ENCODE measurements around the gene SKP2.
"Not testable (repeated sequence)": the region's sequence is repeated elsewhere in the genome, so short reads cannot be mapped to it uniquely, and the experiment has no call there.

SKP2 gene

GRCh38 chr5:36158144-36158543 is 6.2 kb downstream of the SKP2 start:
- DNase-seq = no peak

- no peak for DNase-seq
These were observed 8.7 kb downstream of the SKP2 start for GRCh38 chr5:36160617-36161016.

GRCh38 chr5:36161361-36161760 is 9.4 kb downstream of the SKP2 start:
- no peak for DNase-seq

DNA sequence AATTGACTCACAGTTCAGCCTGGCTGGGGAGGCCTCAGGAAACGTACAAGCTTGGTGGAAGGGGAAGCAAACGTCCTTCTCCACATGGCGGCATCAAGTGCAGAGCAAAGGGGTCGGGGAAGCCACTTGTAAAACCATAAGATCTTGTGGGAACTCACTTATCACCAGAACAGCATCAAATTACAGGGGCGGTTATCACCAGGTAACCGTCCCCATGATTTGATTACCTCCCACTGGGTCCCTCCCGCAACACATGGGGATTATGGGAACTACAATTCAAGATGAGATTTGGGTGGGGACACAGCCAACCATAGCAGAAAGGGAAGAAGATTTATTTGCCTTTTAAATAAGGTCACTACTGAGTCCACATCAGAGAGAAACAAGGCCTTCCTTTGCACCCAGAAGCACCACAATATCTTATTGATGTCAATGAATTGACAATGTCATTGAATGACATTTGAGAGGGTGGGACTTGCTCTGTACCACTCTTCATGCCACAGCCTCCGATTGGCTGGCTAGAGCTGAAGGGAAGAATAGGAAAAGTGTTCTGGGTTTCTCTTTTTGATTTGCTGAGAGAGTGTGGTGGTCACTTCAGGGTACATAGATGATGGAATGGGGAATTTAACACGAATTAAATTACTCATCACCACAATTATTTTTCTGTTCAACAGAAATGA is 11.0 kb downstream of the SKP2 start:
- no peak for DNase-seq

DNA sequence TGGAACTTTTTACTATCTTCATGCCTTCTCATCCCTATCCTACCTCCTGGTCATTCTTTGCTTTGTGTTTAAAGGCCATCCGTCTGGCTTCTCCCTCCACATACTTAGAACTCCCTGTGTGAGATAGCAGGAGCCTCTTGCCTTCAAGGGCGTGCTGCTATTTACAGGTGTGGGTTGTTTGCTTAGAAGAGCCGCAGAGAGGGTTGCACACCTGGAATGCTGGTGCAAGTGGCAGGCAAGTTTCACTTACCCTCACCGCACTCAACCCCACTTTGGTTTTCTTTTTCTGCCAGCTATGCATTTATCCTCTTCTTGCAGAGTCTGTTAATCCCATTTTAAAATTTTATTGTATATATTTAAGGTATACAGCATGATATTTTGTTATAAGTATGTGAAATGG is 12.6 kb downstream of the SKP2 start:
- no peak for DNase-seq

GRCh38 chr5:36168737-36169136 is 16.8 kb downstream of the SKP2 start:
- DNase-seq = no peak

DNA sequence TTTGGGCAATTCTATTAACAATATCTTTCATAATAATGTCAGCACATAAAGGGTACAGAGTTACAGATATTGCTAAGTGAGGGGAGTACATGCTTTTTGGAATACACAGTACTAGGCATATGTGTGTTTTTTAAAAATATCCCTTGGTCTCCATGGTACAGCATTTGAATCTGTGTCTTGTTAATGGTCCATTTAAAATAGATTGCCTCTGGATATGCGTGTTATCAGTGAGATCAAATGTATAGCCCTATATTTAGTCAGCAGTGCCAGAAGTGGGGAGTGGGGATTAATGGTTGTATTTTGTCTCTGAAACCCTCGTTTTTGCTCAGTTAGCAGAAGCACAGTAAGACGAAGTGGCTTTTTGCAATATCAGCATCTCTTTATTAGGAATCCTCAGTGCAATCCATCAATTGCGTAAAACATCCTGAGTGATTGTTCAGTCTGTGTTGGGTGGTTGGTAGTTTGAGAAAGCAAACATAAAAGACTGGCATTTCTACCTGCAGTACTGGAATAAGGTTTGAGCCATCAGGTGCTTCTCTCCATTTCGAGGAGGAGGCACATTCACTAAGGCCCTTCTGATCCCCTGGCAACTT is 19.0 kb downstream of the SKP2 start:
- no peak for DNase-seq

- DNase-seq = no peak
These were observed 20.7 kb downstream of the SKP2 start for GRCh38 chr5:36172599-36172998.

- DNase-seq = no peak
These were observed 21.5 kb downstream of the SKP2 start for GRCh38 chr5:36173426-36173825.

GRCh38 chr5:36174119-36174518 is 22.2 kb downstream of the SKP2 start:
- no peak for DNase-seq

GRCh38 chr5:36175043-36175442 is 23.1 kb downstream of the SKP2 start:
- no peak for DNase-seq

- DNase-seq = no peak
These were observed 25.2 kb downstream of the SKP2 start for GRCh38 chr5:36177154-36177553.

GRCh38 chr5:36177715-36178523 is 26.0 kb downstream of the SKP2 start:
- DNase-seq = no peak

- no peak for DNase-seq
These were observed 26.6 kb downstream of the SKP2 start for GRCh38 chr5:36178524-36178890.

DNA sequence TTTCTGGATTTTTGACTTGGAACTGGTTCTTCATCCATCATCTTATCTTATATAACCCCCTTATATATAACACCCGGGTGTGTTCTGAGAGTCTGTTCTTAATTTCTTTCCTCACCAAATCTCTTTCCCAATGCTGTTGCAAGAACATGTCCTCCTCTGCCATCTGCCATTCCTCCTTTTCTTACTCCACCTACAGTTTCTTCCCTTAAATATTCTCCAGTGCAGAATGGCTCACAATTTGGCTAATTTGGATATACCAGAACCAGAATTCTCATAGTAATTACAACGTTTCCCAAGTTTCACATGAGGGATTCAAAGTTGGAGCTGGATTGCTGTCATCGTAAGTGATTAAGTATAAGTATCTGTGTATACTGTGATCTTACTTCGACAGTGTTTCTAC is 28.0 kb downstream of the SKP2 start:
- no peak for DNase-seq

DNA sequence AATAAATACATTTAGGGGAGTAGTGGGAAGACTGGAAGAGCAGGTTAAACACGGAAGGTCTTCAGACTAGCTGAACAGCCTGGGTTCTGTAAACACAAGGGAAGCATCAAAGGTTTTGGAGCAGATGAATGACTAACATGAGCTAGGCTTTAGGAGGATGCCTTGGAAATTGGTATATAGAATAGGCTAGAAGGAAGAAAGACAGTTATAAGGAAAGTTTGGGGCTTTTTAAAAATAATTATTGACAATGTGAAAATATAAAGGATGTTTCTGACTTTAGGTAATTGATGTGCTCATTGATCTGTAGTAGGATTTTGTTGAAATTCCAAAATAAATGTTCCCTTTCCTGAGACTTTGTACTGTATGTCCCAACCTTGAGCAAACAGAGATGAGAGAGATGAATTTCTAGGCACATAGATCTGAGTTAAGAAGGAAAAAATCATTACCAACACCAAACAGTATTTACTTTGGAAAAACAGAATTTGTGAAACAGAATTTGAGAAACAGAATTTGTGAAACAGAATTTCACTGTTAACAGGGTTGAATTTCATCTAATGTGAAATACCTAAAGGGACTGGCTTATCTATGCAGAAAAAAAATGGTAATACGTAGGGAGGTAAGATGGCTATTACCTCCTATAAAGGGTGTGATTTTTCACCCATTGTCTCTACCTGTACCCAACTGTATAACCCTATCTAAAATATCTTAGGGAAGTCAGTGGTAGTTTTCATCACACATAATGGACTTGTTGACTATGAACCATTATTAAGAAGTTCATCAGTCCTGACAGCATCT is 28.8 kb downstream of the SKP2 start:
- DNase-seq = no peak

DNA sequence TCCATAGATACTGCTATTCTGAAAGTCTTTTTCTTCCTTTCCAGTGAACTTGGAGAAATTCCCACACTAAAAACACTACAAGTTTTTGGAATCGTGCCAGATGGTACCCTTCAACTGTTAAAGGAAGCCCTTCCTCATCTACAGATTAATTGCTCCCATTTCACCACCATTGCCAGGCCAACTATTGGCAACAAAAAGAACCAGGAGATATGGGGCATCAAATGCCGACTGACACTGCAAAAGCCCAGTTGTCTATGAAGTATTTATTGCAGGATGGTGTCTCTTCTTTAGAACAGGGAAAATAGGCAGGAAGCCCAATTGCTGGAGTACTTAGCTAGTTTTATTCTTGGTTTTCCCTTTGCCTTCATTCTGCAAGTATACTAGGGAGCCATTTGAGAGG is 29.9 kb downstream of the SKP2 start:
- DNase-seq = no peak

GRCh38 chr5:36184408-36184807 is 32.5 kb downstream of the SKP2 start:
- DNase-seq = not testable (repeated sequence)

DNA sequence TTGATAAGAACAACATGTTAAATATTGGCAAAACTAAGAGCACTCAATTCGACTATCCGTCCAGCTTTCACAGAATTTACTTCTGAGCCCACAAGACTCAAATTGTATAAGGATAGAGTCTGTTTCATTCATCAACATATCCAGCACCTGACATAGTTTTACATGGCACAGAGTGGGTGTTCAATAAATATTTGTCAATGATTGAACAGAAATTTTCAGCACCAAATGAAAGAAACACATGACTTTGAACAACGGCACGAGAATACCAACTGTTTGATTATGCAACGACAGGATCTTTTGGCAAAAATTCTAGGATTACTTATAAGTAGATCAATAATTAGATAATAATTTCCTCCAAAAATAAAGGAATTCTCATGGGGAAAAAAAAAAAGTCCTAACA is 41.8 kb downstream of the SKP2 start:
- DNase-seq = no peak

DNA sequence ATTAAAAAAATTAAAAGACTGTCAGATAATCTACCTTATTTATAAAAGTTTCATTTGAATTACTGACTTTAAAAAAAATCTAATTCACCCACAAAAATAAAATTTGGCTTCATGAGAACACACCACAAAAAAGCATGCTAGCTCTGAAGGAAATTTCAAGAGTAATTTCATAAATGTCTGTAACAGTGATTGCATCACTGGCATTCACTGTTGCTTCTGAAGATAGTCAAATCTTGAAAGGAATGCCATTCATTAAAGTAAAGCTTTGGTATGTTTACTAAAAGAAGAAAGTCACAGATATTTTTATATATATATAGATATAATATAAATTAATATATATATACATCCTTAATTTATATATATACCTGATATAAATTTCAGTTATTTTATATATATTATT is 46.4 kb downstream of the SKP2 start:
- no peak for DNase-seq

DNA sequence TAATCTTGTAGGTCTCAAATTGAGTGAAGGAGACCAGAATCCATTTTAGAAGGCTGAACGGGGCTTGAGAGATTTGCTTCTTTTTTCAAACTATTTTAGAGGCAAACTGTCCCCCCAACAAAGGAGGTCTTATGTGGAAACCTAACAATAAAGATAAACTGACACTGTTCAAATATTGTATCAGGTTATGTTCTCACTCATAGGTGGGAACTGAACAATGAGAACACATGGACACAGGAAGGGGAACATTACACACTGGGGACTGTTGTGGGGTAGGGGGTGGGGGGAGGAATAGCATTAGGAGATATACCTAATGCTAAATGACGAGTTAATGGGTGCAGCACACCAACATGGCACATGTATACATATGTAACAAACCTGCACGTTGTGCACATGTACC is 46.9 kb downstream of the SKP2 start:
- DNase-seq = not testable (repeated sequence)

- no peak for DNase-seq
These were observed 47.7 kb downstream of the SKP2 start for GRCh38 chr5:36199620-36200019.

DNA sequence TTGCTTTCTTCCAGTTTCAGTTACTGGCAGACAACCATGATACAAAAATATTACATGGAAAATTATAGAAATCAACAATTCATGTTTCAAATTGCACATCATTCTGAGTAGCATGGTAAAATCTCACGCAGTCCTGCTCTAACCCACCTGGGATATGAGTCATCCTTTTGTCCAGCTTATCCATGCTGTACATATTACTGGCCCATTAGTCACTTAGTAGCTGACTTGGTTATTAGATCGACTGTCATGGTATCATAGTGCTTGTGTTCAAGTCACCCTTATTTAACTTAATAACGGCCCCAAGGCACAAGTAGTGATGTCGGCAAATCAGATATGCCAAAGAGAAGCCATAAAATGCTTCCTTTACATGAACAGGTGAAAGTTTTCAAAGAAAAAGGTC is 48.6 kb downstream of the SKP2 start:
- DNase-seq = no peak
